ENCODE measurements around the gene SLC22A14. TPM values are rescaled to one million over a fixed set of nuclear protein-coding genes. Genes with fewer than 3 reads are reported as not detected.

Gene SLC22A14
- total and polyA plus RNA-seq, 9 of the 15 experiments (the other 6 are each of a cell fraction or from before 2014, with no cell fraction given), result 0.03 to 0.07 TPM; not detected in 7

- TF ChIP-seq ZNF175 (CRISPR knock-in tag; IDR thresholded peaks at IDR 0.05; ENCODE audit: low read depth) (peak; percentile 52; the same call in 1 of the 2 replicates), HLTF (IDR thresholded peaks at IDR 0.05) (no peak), GATAD2B (IDR thresholded peaks at IDR 0.05; ENCODE audit: borderline replicate concordance) (peak; percentile 96), RBM39 (optimal IDR thresholded peaks at IDR 0.05; ENCODE audit: low read depth, low read length) (no peak), KAT7 (CRISPR knock-in tag; IDR thresholded peaks at IDR 0.05; ENCODE audit: borderline replicate concordance) (peak; percentile 95; the same call in 1 of the 2 replicates), CBX8 (IDR thresholded peaks at IDR 0.05; ENCODE audit: borderline replicate concordance, extremely low read depth, low read depth, low read length, poor library complexity, severe bottlenecking) (no peak), ETV1 (tag; conservative IDR thresholded peaks at IDR 0.05; ENCODE audit: low read depth) (no peak), SMAD4 (CRISPR knock-in tag; conservative IDR thresholded peaks at IDR 0.05) (peak; percentile 87), BDP1 (IDR thresholded peaks at IDR 0.05; ENCODE audit: insufficient read depth, insufficient read length) (no peak), SMARCA4 (IDR thresholded peaks at IDR 0.05) (peak; percentile 99), RBBP5 (IDR thresholded peaks at IDR 0.05; ENCODE audit: borderline replicate concordance, insufficient read depth, low read length, poor library complexity, severe bottlenecking) (peak; percentile 92), TCFL5 (CRISPR knock-in tag; conservative IDR thresholded peaks at IDR 0.05) (no peak), RBM22 (IDR thresholded peaks at IDR 0.05; ENCODE audit: low read depth, low read length, poor library complexity, severe bottlenecking) (peak; percentile 36), PHB (CRISPR knock-in tag; IDR thresholded peaks at IDR 0.05) (no peak), JUN (IDR thresholded peaks at IDR 0.05; ENCODE audit: borderline replicate concordance, low read depth, low read length) (peak; percentile 70; the same call in 1 of the 2 replicates), JUN (CRISPR knock-in tag; IDR thresholded peaks at IDR 0.05; ENCODE audit: borderline replicate concordance) (peak; percentile 95), MTF1 (CRISPR knock-in tag; IDR thresholded peaks at IDR 0.05; ENCODE audit: borderline replicate concordance) (no peak), HDAC8 (tag; IDR thresholded peaks at IDR 0.05) (0 out of 2 replicates have a peak, but pooled peaks have one; percentile 38), ZZZ3 (IDR thresholded peaks at IDR 0.05) (no peak), ZNF431 (CRISPR knock-in tag; IDR thresholded peaks at IDR 0.05) (peak; percentile 85), NEUROD1 (IDR thresholded peaks at IDR 0.05; ENCODE audit: borderline replicate concordance, low read depth, low read length, partially characterized antibody) (peak; percentile 47), MTA3 (IDR thresholded peaks at IDR 0.05; ENCODE audit: borderline replicate concordance) (peak; percentile 96), NCOA4 (IDR thresholded peaks at IDR 0.05; ENCODE audit: partially characterized antibody) (no peak), SMAD2 (IDR thresholded peaks at IDR 0.05; ENCODE audit: low read depth, low read length) (no peak), STAT6 (CRISPR knock-in tag; IDR thresholded peaks at IDR 0.05) (peak; percentile 57; the same call in 1 of the 2 replicates)
- TF ChIP-seq, protein P1, sequence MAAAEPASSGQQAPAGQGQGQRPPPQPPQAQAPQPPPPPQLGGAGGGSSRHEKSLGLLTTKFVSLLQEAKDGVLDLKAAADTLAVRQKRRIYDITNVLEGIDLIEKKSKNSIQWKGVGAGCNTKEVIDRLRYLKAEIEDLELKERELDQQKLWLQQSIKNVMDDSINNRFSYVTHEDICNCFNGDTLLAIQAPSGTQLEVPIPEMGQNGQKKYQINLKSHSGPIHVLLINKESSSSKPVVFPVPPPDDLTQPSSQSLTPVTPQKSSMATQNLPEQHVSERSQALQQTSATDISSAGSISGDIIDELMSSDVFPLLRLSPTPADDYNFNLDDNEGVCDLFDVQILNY (CRISPR knock-in tag; IDR thresholded peaks at IDR 0.05), result peak; percentile 90
These were observed 64.7 kb downstream of the SLC22A14 start, which contains the start of gene XYLB (continued) for GRCh38 chr3:38346587-38347410.

Measured in K562 (cell line).